GM12878 (cell line): ENCODE data around the gene NLRP14. TPM values are rescaled to one million over a fixed set of nuclear protein-coding genes. Genes with fewer than 3 reads are reported as not detected.
A peak's percentile ranks its signal among the peaks of the same experiment; 100 is the strongest.

Source experiments
- ATAC-seq: fragments of 200-7000 bp; cut with Tn5 transposase; 3 replicates; pipeline ENCODE4 v1.9.1; 2020; ENCODE audit warnings: mild to moderate bottlenecking, moderate library complexity
- BruUV-seq: library from RNA; stranded (reverse); fragments of 400-500 nt; replicated peaks from 2 replicates; lab custom pipeline; 2021; lab: Mats Ljungman, UMichigan
- CTCF ChIA-PET: fragments of 300-600 bp; sonication (Branson Sonifier 250); formaldehyde crosslinking; extraction: SDS; loops from one replicate; lab custom pipeline; 2021; ENCODE audit warnings: inconsistent platforms; lab: Yijun Ruan, JAX
- POLR2A ChIA-PET: fragments of 350-600 bp; formaldehyde crosslinking; extraction: SDS; loops from one replicate; lab custom pipeline; 2021; ENCODE audit warnings: inconsistent platforms; lab: Charles Lee
- RAD21 ChIA-PET: fragments of 300-600 bp; sonication (Branson Sonifier 250); formaldehyde crosslinking; loops from one replicate; lab custom pipeline; 2023; ENCODE audit warnings: antibody characterized with exemption; ENCODE audit not compliant: unreplicated experiment; lab: Charles Lee
- SMC1A ChIA-PET: fragments of 300-600 bp; sonication (Branson Sonifier 250); formaldehyde crosslinking; loops from one replicate; lab custom pipeline; 2023; ENCODE audit not compliant: unreplicated experiment, uncharacterized antibody; lab: Charles Lee
- DNase-seq: peaks from one replicate; pipeline ENCODE4 v3.0.0-alpha.2; 2011; ENCODE audit warnings: low read depth, low spot score
- FAIRE-seq: peaks from 3 replicates; lab custom pipeline; 2011; peaks lifted over from hg19 to GRCh38; lab: Jason Lieb, UNC
- H2AFZ ChIP-seq: 2 replicates; pipeline ENCODE4 v1.6.0; 2011; ENCODE audit warnings: low read depth, low read length, control low read depth; ENCODE audit not compliant: control insufficient read depth
- H3K27ac ChIP-seq: 2 replicates; pipeline ENCODE4 v1.5.1; 2011; ENCODE audit warnings: control low read depth; ENCODE audit not compliant: control insufficient read depth, insufficient read depth
- H3K27me3 ChIP-seq, 2 experiments: replicated peaks in 1 of 2; 2 replicates each; pipeline versions ENCODE4 v1.6.0 to v1.6.1; 2011; ENCODE audit warnings: low read length in 1 of 2; ENCODE audit not compliant: control insufficient read depth in 2 of 2, insufficient read depth in 2 of 2
- H3K36me3 ChIP-seq, 2 experiments: 2 replicates each; pipeline ENCODE4 v1.5.1; 2011; ENCODE audit warnings: low read length in 1 of 2; ENCODE audit not compliant: control insufficient read depth in 2 of 2, insufficient read depth in 2 of 2
- H3K4me1 ChIP-seq: 2 replicates; pipeline ENCODE4 v1.6.1; 2011; ENCODE audit warnings: mild to moderate bottlenecking, low read length, moderate library complexity, mixed read lengths; ENCODE audit not compliant: control insufficient read depth, insufficient read depth
- H3K4me2 ChIP-seq: 2 replicates; pipeline ENCODE4 v1.6.0; 2011; ENCODE audit warnings: control low read depth; ENCODE audit not compliant: control insufficient read depth, insufficient read depth
- H3K4me3 ChIP-seq: fragments of 200-600 bp; sonication (generic); 2 replicates; pipeline ENCODE4 v1.5.1; 2016
- H3K79me2 ChIP-seq: 2 replicates; pipeline ENCODE4 v1.6.0; 2011; ENCODE audit warnings: low read length; ENCODE audit not compliant: control insufficient read depth, insufficient read depth
- H3K9ac ChIP-seq: 2 replicates; pipeline ENCODE4 v1.8.0; 2011; ENCODE audit warnings: low read length, control low read depth, mixed read lengths; ENCODE audit not compliant: control insufficient read depth, insufficient read depth
- H3K9me3 ChIP-seq: replicated peaks from 3 replicates; pipeline ENCODE4 v1.5.1; 2011; ENCODE audit warnings: mild to moderate bottlenecking, low read length; ENCODE audit not compliant: control insufficient read depth, insufficient read depth
- H4K20me1 ChIP-seq: 2 replicates; pipeline ENCODE4 v1.6.0; 2011; ENCODE audit not compliant: control insufficient read depth, insufficient read depth
- BMI1 ChIP-seq: fragments of 450-650 bp; IDR thresholded peaks from 2 replicates; pipeline ENCODE4 v1.6.1; 2016; ENCODE audit warnings: mild to moderate bottlenecking, moderate library complexity, borderline replicate concordance
- CBFB ChIP-seq: IDR thresholded peaks from 2 replicates; pipeline ENCODE4 v1.6.1; 2016; ENCODE audit warnings: antibody characterized with exemption, low read depth
- CHD2 ChIP-seq: IDR thresholded peaks from 2 replicates; pipeline ENCODE4 v1.6.1; 2011; ENCODE audit warnings: low read depth, low read length, improper control_type of control experiment, borderline replicate concordance
- DPF2 ChIP-seq: fragments of 450-650 bp; IDR thresholded peaks from 2 replicates; pipeline ENCODE4 v1.6.1; 2017; ENCODE audit warnings: mild to moderate bottlenecking
- EZH2 ChIP-seq: IDR thresholded peaks from 2 replicates; pipeline ENCODE4 v1.6.1; 2012; ENCODE audit warnings: low read depth, mild to moderate bottlenecking, control low read depth, inconsistent platforms, low read length, borderline replicate concordance; ENCODE audit not compliant: control insufficient read depth
- JUND ChIP-seq: IDR thresholded peaks from 2 replicates; pipeline ENCODE4 v1.6.1; 2012; ENCODE audit warnings: low read depth, mild to moderate bottlenecking, low read length, improper control_type of control experiment, moderate library complexity
- KAT2A ChIP-seq: conservative IDR thresholded peaks from 2 replicates; pipeline ENCODE4 v1.6.1; 2011; ENCODE audit warnings: low read depth, low read length; ENCODE audit not compliant: control insufficient read depth
- KDM1A ChIP-seq: fragments of 200-600 bp; sonication (generic); IDR thresholded peaks from 2 replicates; pipeline ENCODE4 v1.6.1; 2016; ENCODE audit warnings: borderline replicate concordance
- MEF2B ChIP-seq: fragments of 450-650 bp; IDR thresholded peaks from 2 replicates; pipeline ENCODE4 v1.6.1; 2018; ENCODE audit warnings: mild to moderate bottlenecking, moderate library complexity; ENCODE audit not compliant: partially characterized antibody, poor library complexity, severe bottlenecking
- PAX8 ChIP-seq: fragments of 450-650 bp; IDR thresholded peaks from 2 replicates; pipeline ENCODE4 v1.6.1; 2017; ENCODE audit warnings: mild to moderate bottlenecking, moderate library complexity
- RCOR1 ChIP-seq: conservative IDR thresholded peaks from 2 replicates; pipeline ENCODE4 v1.6.1; 2012; ENCODE audit warnings: low read depth, low read length, improper control_type of control experiment
- SIX5 ChIP-seq: IDR thresholded peaks from 2 replicates; pipeline ENCODE4 v1.6.1; 2011; ENCODE audit warnings: mild to moderate bottlenecking, low read depth, low read length, moderate library complexity; ENCODE audit not compliant: severe bottlenecking
- SMC3 ChIP-seq: IDR thresholded peaks from 2 replicates; pipeline ENCODE4 v1.6.1; 2011; ENCODE audit warnings: low read length, improper control_type of control experiment, borderline replicate concordance
- SUPT20H ChIP-seq: IDR thresholded peaks from 2 replicates; pipeline ENCODE4 v1.6.1; 2011; ENCODE audit warnings: low read depth, mild to moderate bottlenecking, low read length, moderate library complexity, borderline replicate concordance; ENCODE audit not compliant: control insufficient read depth
- ZBED1 ChIP-seq: IDR thresholded peaks from 2 replicates; pipeline ENCODE4 v1.6.1; 2016; ENCODE audit warnings: borderline replicate concordance
- ZSCAN29 ChIP-seq: fragments of 450-650 bp; IDR thresholded peaks from 2 replicates; pipeline ENCODE4 v1.6.1; 2017; ENCODE audit warnings: mild to moderate bottlenecking, moderate library complexity
- WGBS: methylation state at CpG from one replicate; pipeline ENCODE4 v1.1.6; 2016; ENCODE audit warnings: low lambda C conversion rate; ENCODE audit not compliant: insufficient replicate concordance, insufficient coverage; ENCODE audit errors: missing lambda C conversion rate; 5-methylcytosine and 5-hydroxymethylcytosine counted together
- in situ Hi-C: fragments of 300-500 bp; cut with MboI; formaldehyde crosslinking; loops from 9 replicates; pipeline ENCODE4 v1.14.3; 2018; ENCODE audit warnings: mixed read lengths
- intact Hi-C: fragments of 100-400 bp; cut with micrococcal nuclease; formaldehyde crosslinking; loops from one replicate; pipeline ENCODE4 v1.14.2; 2022; ENCODE audit not compliant: unreplicated experiment
- polyA plus RNA-seq, 11 experiments: library from polyadenylated mRNA; depleted of rRNA in 4 of 11; unstranded in 6 of 11; stranded (reverse) in 5 of 11; fragments of >200 nt; fragmentation: Nextera tagmentation in 4 of 11; fragmentation: Illumina TruSeq in 1 of 11; extraction: Ambion mirVana in 4 of 11; extraction: Trizol in 1 of 11; gene quantifications; 1 replicate in 1 of 11; 2 replicates in 10 of 11; pipeline versions ENCODE4 v1.2.1 to v1.2.3, GENCODE V29; 2011 to 2016; ENCODE audit warnings: inconsistent platforms in 2 of 11, missing spikeins in 2 of 11, low read depth in 1 of 11
- total RNA-seq, 4 experiments: library from RNA; depleted of rRNA in 3 of 4; stranded (reverse); fragments of >200 nt in 3 of 4; fragmentation: Illumina TruSeq in 1 of 4; extraction: Trizol in 1 of 4; gene quantifications; 2 replicates each; pipeline versions ENCODE4 v1.2.1 to v1.2.3, GENCODE V29; 2013 to 2021
- TF ChIP-seq, protein P1 (sequence below): fragments of 450-650 bp; IDR thresholded peaks from 2 replicates; pipeline ENCODE4 v1.6.1; 2017; ENCODE audit warnings: low read depth, mild to moderate bottlenecking, moderate library complexity

The NLRP14 gene
- total and polyA plus RNA-seq, 10 of the 15 experiments (the other 5 are each of a cell fraction or from before 2014, with no cell fraction given), result 0.02 to 0.12 (median 0.04) TPM; not detected in 3

GRCh38 chr11:7056828-7057513, 36.7 kb downstream of the NLRP14 start:
- TF ChIP-seq CBFB, result no peak
- no peak for TF ChIP-seq MEF2B
- TF ChIP-seq BMI1, result no peak
- TF ChIP-seq KAT2A, result no peak
- no peak for TF ChIP-seq PAX8
- TF ChIP-seq EZH2, result no peak
- TF ChIP-seq ZBED1, result no peak
- TF ChIP-seq JUND, result no peak
- TF ChIP-seq SMC3, result no peak
- TF ChIP-seq DPF2, result no peak
- no peak for TF ChIP-seq SUPT20H
- no peak for TF ChIP-seq CHD2
- no peak for TF ChIP-seq ZSCAN29
- no peak for TF ChIP-seq KDM1A
- TF ChIP-seq, protein P1, sequence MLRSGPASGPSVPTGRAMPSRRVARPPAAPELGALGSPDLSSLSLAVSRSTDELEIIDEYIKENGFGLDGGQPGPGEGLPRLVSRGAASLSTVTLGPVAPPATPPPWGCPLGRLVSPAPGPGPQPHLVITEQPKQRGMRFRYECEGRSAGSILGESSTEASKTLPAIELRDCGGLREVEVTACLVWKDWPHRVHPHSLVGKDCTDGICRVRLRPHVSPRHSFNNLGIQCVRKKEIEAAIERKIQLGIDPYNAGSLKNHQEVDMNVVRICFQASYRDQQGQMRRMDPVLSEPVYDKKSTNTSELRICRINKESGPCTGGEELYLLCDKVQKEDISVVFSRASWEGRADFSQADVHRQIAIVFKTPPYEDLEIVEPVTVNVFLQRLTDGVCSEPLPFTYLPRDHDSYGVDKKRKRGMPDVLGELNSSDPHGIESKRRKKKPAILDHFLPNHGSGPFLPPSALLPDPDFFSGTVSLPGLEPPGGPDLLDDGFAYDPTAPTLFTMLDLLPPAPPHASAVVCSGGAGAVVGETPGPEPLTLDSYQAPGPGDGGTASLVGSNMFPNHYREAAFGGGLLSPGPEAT, result no peak
- TF ChIP-seq RCOR1, result no peak
- TF ChIP-seq SIX5, result no peak
- no peaks in the 10 kb centered on the region for H4K20me1 ChIP-seq
- in situ Hi-C loops, result no loop called here
- ChIA-PET POLR2A (no interaction called here), CTCF (no interaction called here), SMC1A (interaction anchor here (0.7 kb wide), 1 partner anchor 18 kb away, joined by 5 read pairs; no protein-coding TSS in a partner anchor), RAD21 (no interaction called here)
- intact Hi-C loops, result no loop called here
- H3K27ac ChIP-seq, result no peak overlapping the region
- H3K79me2 ChIP-seq, result no peaks in the 10 kb centered on the region
- no peak overlapping the region for H3K9ac ChIP-seq
- no peak overlapping the region for H2AFZ ChIP-seq
- FAIRE-seq (no peak), ATAC-seq (peak; percentile 65), DNase-seq (no peak)
- WGBS, result 0% methylated on average over 6 of the region's 6 CpGs
- no peaks in the 10 kb centered on the region for H3K36me3 ChIP-seq
- no peak overlapping the region for H3K4me2 ChIP-seq
- H3K4me1 ChIP-seq, result no peaks in the 10 kb centered on the region
- H3K9me3 ChIP-seq, result no peaks in the 10 kb centered on the region
- no TSS peak for BruUV-seq
- no peak overlapping the region for H3K4me3 ChIP-seq
- H3K27me3 ChIP-seq, result no peaks in the 10 kb centered on the region
